NK-92 treated with Interleukin-12 subunit alpha and Interleukin-12 subunit beta, amount 100 ng/mL, for 24 hours (cell line): ENCODE results near the gene PUS7.
"Not testable (repeated sequence)": the region's sequence is repeated elsewhere in the genome, so short reads cannot be mapped to it uniquely, and the experiment has no call there.

Source experiments
- DNase-seq: peaks from one replicate; lab custom pipeline; 2025; lab: John Stamatoyannopoulos, UW

The PUS7 gene

DNA sequence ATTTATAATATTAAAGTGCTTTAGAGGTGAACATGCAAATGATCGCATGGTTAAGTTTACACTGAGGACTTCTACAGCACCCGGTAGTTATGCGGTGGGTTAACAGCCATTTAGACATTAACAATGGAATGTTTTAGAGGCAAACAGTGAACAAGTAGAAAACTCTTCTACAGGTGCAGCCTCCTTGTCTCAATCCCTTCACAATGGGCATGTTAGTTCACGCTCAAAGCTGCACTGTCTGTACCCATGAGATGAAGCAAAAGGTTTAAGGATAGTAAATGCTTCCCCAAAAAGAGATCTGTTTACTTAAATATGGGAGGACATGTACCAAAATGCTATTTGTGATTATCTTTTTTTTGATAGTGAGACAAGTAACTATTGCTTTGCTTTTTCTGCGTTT is 25.1 kb downstream of the PUS7 start:
- no peak for DNase-seq

DNA sequence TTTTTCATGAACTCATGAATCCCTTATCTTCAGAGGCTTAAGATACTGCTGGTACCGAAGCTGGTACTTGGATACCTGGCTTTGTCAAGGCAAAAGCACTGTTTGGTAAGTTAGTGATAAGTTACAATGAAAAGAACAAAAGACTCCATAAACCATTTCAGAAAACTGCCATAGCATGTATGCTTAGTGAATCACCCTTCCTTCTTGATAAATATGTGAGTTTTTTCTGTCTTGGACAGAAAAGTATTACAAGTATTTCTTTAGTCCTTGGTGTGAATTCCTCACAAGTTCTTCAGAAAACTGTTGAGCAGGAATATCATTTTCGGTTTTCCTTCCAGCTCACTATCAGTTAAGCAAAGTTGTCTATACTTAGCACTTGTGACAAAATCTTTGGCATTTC is 25.6 kb downstream of the PUS7 start:
- DNase-seq, result no peak

DNA sequence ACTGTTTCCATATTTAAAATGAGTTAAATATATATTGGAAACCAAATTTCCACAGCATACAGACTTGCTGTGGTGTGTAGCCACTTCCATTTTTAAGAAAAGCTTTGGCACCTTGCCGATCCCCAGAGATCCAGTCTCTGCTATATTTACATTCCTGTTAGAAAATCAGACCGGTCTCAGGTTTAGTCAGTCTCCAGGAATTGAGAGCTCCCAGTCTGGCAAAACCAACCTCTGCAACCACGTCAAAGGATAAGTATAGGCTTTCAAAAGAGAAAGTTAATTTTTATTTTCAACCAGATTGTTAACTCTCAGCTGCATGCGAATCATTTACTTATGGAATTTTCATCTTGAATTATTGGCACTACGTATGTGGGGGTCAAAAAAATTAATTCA is 28.2 kb downstream of the PUS7 start:
- DNase-seq, result no peak

DNA sequence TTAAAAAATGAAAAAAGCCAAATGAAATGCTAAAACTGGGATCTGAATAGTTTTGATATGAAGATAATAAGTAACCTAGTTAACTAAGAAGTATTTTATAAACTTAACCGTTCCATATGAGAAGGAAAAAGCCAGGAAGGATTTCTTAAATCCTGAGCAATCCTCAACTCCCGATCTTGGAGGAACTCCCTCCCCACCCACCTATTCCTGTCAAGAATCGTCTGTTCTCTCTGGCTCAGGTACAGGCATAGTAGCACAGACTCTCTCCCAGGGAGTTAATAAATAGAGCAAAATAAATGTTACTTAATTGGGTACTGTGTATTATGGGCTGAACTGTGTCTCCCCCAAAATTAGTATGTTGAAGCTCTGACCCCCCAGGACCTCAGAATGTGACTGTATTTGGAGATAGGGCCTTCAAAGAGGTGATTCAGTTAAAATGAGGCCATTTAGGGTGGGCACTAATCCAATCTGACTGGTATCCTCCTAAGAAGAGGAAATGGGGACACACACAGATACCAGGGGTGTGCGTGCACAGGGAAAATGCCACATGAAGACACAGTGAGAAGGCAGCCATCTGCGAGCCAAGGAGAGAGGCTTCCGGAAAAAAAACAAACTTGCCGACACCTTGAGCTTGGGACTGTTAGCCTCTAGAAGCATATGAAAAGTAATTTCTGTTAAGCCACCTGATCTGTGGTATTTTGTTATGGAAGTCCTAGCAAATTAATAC is 28.7 kb downstream of the PUS7 start:
- DNase-seq, result no peak

DNA sequence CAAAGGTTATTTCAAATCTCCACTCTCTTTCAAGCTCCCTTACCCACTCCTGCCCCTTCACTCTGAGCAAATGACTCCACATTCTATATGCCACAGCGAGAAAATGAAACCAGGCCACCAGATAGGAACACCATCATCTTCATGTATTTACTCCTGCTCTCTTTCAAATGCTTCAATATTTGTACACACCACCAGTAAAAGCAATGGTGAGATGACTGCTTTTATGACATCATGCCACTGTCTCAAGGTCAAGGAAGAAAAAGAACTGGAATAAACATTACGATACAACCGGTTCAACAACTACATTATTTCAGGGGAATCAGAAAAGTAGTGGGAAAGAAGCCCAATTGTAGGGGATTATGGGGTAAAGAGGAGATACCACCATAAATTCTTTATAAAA is 32.7 kb downstream of the PUS7 start:
- DNase-seq, result no peak

DNA sequence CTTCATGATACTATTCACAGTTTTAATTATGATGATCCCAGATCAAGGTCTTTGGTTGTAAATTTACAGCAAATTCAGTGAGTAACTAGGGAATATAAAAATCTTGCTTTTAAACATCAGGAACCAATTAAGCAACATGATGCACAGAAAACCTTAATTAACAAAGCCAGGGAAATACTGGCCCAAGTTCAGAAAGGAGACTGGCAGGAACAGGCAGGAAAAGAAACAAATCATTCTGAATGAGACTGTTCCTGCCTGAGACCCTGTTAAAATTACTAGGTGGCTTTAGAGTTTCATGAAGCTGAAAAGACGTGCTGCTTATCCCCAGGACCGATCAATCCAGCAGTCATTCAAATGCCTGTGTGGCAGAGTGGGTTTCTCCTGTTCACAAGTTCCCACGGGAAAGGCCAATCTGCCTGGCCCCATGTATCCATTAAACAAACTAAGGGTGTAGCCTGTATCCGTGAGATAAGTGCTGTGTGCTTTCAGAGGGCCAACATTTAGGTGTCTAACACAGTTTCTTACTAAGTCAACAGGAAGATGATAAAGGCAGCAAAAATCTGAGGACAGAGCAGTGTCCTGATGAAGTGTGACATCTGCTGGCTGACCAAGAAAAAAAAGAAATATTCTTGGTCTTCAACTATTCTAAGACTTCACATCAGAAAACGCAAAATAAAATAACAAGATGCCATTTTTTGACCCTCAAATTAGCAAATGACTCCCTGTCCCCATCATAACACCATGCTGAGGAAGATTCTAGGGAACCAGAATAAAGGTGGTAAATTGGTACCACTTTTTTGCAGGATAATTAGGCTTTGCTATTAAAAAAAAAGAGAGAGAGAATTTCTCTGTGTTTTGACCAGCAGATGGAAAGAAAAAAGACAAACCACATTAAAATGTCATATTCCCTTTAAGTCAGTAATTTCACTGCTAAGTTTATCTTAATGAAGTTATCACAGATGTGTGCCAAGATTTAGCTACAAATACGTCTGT is 34.2 kb downstream of the PUS7 start:
- no peak for DNase-seq

DNA sequence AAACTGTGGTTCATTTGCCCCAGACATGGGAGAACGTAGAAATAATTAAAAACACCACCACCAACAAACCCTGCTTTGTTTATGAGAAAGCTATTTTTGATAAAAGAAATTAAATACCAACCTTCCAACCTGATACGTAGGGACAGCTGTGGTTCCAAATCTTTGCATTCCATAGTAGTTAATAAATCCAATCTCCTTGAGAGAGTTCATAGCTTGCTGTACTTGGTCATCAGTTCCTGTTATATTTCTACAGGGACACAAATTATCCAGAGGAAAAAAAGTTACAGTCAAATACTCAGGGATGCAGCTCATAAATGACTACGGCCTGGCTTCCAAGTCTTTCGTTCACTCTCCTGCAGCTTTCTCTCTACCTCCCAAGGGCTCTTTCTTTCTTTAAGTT is 41.1 kb downstream of the PUS7 start:
- no peak for DNase-seq

DNA sequence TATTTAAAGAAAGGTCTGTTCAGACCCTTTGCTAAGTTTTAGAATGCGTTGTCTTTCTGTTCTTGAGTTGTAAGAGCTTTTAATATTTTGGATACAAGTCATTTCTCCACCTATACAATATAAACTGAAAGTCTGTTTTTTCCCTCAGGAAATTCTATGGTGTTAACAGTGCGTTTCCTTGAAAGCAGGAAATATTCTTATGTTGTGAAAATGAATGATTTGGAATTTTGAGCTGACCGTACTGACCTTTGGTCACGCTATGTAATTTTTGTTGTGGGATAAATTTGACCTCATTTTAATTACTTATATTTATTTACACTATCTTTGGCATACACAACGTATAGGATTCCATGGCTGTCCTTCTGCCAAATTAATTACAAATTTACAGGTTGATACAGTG is 43.5 kb downstream of the PUS7 start:
- no peak for DNase-seq

DNA sequence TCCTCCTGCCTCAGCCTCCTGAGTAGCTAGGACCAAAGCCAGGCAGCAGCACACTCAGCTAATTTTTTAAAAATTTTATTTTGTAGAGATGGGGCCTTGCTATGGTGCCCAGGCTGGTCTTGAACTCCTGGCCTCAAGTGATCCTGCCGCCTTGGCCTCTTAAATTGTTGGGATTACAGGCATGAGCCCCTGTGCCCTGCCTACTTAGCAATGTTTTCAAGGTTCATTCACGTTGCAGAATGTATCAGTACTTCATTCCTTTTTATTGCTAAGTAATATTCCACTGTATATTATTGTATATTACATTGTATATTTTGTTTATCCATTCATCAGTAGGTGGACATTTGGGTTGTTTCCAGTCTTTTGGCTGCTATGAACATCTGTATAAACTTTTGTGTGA is 44.2 kb downstream of the PUS7 start:
- no peak for DNase-seq

DNA sequence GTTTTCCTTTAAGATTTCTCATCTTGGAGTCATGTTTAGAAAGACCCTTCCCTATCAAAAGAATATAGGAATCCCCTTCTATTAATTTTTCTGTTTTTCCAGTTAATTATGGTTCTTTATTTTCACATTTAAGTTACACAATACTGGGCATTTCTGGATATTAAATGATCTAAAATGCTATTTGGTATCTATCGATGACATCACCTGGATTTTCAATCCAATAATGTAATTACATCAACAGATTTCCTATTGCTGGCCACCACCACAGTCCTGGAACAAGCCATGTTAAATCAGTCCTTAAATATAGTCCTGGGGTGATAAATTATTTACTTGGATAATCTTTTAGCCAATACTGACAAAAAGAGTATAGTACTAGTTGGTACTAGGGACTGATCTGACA is 48.0 kb downstream of the PUS7 start:
- no peak for DNase-seq

DNA sequence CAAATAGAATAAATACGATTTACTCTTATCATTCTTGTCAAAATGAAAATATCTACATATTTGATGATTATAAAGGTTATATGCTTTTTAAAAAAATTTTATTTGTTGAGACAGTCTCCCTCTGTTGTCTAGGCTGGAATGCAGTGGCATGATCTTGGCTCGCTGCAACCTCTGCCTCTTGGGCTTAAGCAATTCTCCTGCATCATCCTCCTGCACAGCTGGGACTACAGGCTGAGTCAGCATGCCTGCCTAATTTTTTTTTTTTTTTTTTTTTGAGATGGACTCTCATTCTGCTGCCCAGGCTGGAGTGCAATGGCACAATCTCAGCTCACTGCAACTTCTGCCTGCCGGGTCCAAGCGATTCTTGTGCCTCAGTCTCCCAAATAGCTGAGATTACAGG is 48.9 kb downstream of the PUS7 start:
- DNase-seq, result no peak

DNA sequence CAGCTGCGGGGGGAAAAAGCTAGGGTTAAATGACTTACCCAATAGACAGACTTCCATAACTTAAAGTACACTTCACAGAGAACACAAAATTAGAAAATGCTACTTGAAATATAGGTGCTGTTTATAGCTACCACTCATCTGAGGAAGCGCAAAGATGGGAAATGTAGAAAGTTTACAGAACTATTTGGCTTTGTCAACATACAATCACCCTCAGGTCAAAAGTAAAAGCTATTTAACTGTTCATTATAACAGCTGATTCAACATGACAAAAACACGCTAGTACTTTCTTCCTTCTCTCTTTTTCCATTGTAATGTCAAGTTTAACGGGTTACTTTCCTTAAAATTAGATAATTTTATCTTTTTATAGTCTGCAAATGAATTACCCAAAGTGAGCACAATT is 51.2 kb downstream of the PUS7 start:
- DNase-seq, result no peak

DNA sequence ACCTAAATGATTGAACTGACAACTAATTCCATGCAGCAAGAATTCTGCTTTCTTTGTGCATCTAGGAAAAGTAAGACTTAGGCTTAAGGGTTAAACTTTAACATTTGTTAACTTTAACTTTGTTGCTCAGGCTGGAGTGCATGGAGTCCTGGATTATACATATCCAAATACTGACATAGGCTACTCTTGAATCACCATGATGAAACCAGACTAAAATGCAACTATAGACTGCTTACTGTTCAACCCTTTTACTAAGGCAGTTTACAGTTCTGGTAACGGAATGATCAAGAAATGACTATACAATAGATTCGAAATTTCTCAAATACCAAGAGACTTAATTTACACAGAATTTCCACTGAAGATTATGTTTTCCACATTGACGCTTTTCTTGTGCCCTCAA is 52.0 kb downstream of the PUS7 start:
- DNase-seq, result no peak

DNA sequence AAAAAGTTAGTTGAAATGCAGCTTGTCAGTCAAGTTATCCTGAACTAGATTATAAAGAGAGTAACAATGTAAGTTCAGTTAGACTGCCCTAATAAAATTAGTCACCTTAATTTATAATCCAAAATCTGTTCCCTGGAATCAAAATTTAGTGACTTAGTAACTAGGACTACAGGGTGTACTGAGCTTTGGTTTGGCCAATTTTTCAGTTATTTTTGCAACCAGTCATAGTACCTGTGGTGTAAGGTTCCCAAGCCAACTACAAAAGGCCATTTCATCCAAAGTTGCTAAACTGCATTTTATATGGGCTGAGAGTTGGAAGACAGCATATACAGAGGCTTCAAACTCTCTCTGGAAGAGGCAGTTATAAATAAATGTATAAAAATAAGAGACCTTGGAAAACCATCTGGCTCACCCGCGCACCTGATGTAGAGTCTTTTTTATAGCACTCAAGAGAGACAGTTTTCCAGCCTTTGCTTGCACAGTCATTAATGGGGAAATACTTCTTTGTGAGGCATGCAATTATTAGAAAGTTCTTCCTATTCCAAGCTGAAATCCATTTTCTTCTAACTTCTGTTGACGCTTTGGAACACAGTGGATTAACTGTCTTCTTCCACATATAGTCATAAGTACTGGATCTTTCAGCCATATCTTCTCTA is 59.2 kb downstream of the PUS7 start:
- DNase-seq, result no peak

DNA sequence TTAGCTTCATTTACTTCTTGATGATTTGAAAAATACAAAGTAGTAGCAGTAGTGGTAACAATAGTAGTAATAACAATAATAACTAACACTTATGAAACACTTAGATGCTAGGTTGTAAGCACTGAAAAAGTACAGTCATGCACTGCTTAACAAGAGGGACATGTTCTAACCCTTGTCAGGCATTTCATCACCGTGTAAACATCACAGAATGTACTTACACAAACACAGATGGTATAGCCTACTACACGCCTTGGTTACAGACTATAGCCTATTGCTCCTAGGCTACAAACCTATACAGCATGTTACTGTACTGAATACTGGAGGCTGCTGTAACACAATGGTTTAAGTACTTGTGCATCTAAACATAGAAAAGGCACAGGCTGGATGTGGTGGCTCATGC is 60.6 kb downstream of the PUS7 start:
- no peak for DNase-seq

DNA sequence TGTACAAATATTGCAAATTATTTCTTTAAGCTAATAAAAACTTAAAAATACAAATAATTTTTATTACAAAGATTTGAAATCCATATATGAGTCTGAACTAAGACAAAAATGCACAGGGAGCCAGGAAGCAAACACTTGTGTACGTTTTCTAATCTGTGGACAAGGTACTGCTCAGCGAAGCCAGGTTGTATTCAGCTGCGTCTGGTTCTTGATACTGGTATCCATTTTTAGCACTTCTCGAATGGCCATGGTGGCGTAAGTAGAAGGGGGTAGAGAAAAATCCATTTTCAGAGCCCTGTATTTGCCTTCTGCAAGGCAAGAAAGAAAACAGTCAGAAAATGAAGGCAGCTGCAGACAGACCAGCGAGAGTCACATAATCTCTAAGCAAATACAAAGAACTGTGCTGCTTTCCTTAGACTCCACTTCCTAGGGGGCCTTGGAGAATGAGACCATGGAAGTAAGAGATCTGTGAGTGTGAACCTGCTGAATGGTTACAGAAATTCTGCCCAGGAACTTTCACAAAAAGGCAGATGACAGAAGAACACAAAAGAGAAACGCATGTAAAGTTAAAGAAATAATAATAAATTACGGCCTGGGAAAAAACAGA is 64.3 kb downstream of the PUS7 start:
- no peak for DNase-seq

DNA sequence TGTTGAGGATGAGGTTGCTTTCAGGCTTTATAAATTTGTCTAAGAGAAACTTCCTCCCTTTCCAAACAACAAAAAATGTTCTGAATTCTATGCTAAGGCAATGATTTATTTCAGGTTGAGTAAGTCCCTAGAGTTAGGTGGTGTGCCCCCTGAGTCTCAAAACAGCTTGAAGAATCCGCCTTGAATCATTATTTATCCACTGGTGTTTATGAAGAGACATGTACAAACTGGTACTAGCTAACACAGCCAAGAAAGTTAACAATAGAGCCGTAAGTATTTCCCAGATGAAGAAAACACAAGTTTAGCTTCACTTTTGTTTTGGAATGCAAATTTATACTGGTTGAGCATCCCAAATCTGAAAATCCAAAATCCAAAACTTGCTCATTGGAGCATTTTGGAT is 67.2 kb downstream of the PUS7 start:
- no peak for DNase-seq

DNA sequence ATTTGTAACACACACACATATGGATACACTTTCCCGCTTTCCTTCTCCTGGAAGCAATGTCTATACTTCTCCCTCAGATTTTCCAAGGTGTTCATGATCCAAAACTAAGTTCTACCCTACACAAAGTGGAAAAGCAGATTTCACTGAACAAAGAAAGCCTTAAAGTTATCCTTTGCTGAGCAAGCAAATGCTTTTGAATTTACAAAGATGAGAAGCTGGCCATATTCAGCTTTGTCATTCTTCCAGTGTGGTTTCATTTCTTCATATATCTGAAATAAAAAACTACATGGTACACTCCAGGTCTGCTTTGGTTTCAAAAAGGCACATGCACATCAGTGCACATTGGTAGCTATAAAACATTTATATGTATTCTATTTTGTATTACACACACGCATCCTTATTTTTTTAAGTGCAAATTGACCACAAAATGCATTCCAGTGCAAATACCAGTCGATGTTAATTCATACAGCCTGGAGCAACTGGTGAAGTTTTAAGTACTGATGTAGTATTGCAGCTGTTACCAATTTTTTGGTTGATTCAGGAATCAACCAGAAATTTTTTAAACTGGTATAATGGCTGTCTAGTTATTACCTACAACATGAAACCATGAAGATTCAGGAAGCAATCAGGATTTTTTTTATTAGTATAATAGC is 67.8 kb downstream of the PUS7 start:
- no peak for DNase-seq

DNA sequence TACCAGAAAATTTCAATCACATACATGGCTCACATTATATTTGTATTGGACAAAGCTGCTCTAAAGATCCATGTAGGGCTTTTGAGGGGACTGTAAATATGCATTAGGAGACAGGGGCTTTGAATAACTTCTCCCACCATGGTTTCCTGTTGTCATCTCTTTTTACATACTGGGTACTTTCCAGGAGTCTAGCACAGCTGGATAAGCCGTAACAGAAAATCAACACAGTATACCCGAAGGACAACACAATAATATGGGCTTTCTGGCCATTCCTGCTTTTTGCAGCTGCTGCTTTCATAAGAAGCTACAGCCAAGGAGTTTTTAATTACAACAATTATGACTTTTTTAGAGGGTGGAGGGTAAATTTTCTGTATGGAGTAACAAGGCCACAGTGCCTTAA is 70.0 kb downstream of the PUS7 start:
- DNase-seq, result no peak

DNA sequence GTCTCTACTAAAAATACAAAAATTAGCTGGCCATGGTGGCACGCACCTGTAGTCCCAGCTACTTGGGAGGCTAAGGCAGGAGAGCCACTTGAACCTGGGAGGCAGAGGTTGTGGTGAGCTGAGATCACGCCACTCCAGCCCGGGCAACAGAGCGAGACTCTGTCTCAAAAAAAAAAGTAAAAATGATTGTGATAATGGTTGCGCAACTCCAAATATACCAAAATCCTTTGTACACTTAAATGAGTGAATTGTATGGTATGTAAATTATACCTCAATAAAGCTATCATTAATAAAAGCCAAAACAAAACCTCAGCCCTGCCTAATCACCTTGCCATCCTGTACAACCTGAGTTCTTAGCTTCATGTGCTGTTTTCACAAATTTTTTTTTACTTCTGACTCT is 71.2 kb downstream of the PUS7 start:
- DNase-seq, result not testable (repeated sequence)

DNA sequence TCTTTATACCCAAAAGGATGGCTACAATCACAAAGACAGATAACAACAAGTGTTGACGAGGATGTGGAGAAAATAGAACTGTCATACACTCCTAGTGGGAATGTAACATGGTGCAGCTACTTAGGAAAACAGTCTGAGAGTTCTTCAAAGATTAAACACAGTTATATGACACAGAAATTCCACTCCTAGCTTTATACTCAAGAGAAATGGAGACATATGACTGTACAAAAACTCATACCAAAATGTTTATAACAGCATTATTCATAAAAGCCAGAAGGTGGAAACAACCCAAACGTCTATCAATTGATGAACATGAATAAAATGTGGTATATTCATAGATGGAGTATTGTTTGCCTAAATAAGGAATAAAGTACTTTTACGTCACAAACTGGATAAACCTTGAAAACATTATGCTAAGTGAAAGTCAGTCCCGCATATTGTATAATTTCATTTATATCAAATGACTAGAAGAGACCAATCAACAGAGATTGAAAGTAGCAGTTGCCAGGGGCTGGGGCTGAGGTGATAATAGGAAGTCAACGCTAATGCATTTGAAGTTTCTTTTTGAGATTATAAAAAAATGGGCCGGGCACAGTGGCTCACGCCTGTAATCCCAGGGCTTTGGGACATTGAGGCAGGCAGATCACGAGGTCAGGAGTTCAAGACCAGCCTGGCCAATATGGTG is 71.8 kb downstream of the PUS7 start:
- DNase-seq, result no peak
